Fibroblast of the aortic adventitia (primary cell): ENCODE data around the gene ATP5F1D. TPM values are rescaled to one million over a fixed set of nuclear protein-coding genes. Genes with fewer than 3 reads are reported as not detected.
A peak's percentile ranks its signal among the peaks of the same experiment; 100 is the strongest.

Experiments used
- DNase-seq: peaks from one replicate; pipeline ENCODE4 v3.0.0-alpha.2; 2010; ENCODE audit warnings: low read depth
- H3K4me3 ChIP-seq: 2 replicates; pipeline ENCODE4 v1.5.1; 2011; ENCODE audit warnings: low read depth, mild to moderate bottlenecking, control low read depth, low read length, moderate library complexity
- total RNA-seq: library from RNA; depleted of rRNA; stranded (reverse); fragments of >200 nt; gene quantifications from 2 replicates; pipeline ENCODE4 v1.2.3, GENCODE V29; 2012; ENCODE audit warnings: low replicate concordance
- TF ChIP-seq, protein P1 (sequence below): IDR thresholded peaks from 2 replicates; pipeline ENCODE4 v1.5.1; 2011; ENCODE audit warnings: mild to moderate bottlenecking, low read length, control low read depth, inconsistent platforms; ENCODE audit not compliant: insufficient read depth

ATP5F1D gene
- total RNA-seq, 1 donor, result 15.7 TPM

DNA sequence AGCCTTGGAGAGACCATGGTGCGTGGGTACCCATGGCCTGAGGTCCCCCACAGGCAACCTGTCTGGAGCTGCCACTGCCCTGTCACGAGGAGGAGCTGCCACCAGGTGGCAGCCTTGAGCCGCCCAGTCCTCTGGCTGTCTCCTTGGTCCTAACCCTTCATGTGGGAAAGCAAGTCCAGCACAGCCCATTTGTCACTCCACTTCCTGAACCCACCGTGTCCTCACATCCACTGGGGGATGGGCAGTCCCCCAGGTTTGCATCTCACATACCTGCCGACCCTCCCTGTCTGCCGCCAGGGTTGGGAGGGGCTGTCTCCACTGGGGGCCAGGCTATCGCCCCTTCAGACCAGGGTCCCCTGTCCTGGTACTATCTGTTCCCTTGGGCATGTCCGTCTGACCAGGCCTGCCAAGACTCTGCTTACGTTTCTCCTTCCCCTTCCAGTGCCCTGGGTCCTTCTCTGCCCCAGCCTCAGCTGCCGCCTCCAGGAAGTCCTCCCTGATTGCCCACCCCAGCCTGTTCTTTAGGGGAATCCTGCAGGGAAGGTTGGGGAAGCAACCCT, 38.3 kb downstream of the ATP5F1D start:
- DNase-seq, result peak; percentile 83

DNA sequence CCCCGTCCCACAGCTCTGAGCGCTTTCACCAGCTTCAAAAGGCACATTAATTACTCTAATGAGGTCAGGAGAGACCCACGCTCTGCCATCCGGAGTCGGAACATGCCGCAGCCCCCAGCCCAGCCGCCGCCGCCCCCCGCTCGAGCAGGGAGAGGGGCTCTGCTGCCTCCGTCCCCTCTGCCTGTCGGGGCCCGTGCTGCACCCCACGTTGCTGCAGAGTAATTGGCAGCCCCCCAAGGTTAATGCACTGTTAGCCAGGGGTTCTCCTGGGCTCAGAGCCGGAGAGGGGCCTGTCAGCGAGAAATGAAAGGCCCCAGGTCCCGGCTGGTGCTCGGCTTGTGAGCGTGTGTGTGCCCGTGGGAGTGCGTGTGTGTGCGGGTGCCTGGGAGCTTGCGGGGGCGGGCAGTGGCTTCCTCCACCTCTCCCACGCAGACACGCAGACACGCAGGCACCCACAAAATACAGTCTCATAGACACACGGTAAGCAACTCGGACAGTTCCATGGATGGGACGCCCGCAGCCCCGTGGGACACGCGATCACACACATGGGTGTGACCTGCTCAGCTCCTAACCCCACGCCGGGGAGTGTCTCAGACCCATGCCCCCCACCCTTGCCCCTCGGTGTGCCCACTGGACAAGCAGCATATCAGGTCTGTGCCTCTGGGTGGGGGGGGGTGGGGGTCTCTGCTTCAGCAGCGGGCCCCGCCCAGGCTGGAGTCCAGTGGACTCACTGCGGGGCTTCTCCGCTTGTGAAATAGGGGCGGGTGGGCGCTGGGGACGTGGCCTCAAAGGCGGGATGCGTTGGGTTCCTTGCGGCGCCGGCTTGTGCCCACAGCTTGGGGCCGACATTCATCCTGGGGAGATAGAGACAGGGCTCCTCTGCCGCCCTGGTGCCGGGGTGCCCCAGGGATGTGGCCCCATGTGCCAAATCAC, 39.4 kb downstream of the ATP5F1D start:
- no peak for DNase-seq
- H3K4me3 ChIP-seq, result no peak overlapping the region
- TF ChIP-seq, protein P1, sequence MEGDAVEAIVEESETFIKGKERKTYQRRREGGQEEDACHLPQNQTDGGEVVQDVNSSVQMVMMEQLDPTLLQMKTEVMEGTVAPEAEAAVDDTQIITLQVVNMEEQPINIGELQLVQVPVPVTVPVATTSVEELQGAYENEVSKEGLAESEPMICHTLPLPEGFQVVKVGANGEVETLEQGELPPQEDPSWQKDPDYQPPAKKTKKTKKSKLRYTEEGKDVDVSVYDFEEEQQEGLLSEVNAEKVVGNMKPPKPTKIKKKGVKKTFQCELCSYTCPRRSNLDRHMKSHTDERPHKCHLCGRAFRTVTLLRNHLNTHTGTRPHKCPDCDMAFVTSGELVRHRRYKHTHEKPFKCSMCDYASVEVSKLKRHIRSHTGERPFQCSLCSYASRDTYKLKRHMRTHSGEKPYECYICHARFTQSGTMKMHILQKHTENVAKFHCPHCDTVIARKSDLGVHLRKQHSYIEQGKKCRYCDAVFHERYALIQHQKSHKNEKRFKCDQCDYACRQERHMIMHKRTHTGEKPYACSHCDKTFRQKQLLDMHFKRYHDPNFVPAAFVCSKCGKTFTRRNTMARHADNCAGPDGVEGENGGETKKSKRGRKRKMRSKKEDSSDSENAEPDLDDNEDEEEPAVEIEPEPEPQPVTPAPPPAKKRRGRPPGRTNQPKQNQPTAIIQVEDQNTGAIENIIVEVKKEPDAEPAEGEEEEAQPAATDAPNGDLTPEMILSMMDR, result no peak

More for the DNA sequence above, 38.3 kb downstream of the ATP5F1D start:
- TF ChIP-seq, protein P1, result peak; percentile 95
- no peak overlapping the region for H3K4me3 ChIP-seq

DNA sequence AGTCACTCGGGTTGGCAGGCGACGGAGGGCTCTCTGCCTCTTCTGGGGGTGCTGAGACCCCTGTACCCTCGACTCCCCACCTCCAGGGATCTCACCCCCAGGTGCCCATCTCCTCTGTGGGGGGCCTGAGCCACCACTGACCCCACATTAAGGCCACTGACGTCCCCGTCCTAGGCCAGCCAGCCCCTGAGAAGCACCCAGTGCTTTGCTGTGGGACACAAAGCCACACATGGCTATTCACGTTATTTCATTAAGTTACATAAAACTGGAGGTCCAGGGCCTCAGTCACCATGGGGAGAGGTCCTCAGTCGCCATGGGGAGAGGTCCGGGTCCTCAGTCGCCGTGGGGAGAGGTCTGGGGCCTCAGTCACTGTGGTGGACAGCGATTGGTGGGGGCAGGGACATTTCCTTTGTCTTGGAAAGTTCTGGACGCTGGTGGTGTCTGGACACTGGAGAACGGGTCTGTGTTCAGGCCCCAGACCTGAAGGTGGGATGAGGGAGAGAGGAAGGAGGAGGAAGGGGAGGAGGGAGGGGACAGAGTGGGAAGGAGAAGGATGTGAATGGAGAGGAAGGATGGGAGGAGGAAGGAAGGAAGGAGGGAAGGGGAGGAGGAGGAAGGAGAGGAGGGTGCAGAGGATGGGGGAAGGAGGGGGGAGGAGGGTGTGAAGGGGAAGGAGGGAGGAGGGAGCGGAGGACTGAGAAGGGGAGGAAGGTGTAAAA, 40.2 kb downstream of the ATP5F1D start:
- TF ChIP-seq, protein P1, result no peak
- H3K4me3 ChIP-seq, result no peak overlapping the region
- DNase-seq, result no peak

DNA sequence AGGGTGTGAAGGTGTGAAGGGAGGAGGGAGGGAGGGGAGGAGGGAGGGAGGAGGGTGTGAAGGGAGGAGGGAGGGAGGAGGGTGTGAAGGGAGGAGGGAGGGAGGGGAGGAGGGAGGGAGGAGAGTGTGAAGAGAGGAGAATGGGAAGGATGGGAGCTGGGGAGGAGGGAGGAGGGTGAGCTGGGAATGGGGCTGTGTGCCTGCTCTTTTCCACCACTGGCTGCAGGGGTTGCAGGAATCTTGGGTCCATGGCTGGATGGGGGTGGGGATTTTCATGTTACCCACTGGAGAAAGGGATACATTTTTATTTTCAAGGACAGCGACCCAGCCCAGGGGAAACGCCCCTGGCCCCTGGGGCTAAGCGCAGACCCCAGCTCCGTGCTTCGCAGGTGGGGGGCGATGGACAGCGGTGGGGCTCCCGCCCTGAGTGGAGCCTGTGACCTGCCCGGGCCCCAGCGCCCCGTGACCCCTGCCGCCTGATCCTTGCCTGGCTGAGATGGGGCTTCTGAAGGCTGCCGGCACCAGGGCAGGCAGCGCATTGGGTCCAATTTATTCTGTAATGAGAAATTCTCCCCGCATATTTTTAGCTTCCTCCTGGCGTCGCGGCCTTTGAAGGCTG, 41.1 kb downstream of the ATP5F1D start:
- TF ChIP-seq, protein P1, result no peak
- H3K4me3 ChIP-seq, result no peak overlapping the region

DNA sequence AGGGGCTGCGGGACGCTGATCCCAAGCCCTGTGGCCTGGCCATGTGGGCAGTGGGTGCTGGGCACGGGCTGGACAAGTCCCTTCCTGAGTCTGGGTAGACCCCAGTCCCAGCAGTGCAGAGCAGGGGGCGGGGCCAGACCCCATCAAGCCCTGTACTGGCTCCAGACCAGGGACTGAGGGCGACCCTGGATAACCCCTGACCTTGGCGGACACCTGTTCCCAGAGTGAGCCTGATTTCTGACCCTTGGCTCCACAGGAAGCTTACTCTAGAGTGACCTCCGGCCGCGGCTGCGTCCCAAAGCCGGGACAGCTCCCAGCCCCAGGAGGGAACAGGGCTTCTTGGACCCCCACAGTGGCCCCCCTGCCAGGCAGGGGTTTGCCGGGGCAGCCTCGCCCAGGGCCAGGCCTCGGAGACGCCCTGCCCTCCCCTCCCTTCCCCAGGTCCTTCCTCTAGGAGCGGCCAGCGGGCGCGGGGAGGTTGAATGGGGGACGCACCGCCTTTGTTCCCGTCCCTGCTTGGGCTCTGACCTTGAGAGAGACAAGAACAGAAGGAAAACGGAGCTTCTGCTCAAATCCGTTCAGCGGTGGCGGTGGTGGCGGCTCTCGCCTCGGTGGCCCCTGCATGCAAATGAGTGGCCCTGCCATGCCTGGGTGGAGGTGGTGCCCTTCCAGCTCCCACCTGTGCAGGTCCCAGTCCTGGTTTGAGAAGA, 41.8 kb downstream of the ATP5F1D start:
- no peak for DNase-seq
- TF ChIP-seq, protein P1, result no peak
- no peak overlapping the region for H3K4me3 ChIP-seq

More for the DNA sequence above, 41.1 kb downstream of the ATP5F1D start:
- no peak for DNase-seq

DNA sequence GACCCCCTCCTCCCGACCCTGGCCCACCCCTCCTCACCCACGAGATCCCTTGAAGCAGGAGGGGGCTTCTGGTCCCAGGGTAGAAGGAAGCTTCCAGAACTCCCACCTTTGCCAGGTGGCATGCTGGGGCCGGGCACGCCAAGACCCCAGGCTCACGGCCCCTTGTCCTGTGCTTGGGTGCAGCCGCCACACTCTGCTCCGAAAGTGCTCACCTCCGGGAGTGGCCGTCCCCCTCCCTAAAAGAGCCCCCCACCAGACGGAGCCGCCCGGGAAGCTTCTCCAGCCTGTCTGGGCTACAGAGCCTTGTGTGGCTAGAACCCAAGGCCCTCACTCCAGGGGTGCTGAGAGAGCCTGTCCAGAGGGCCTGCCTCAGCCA, 42.4 kb downstream of the ATP5F1D start:
- DNase-seq, result no peak

More for the DNA sequence above, 42.4 kb downstream of the ATP5F1D start:
- TF ChIP-seq, protein P1, result no peak
- no peak overlapping the region for H3K4me3 ChIP-seq
